Putamen (tissue), 1 donor: ENCODE results near the gene CR1.
"Not testable (repeated sequence)": the region's sequence is repeated elsewhere in the genome, so short reads cannot be mapped to it uniquely, and the experiment has no call there.

Source experiments
- DNase-seq: peaks from one replicate; pipeline ENCODE4 v3.0.0-alpha.2; 2016; ENCODE audit warnings: low spot score

The CR1 gene

GRCh38 chr1:207644166-207644851 is 148.4 kb downstream of the CR1 start:
- no peak for DNase-seq

GRCh38 chr1:207644852-207645634 is 149.1 kb downstream of the CR1 start, which contains the start of gene CR1L:
Gene CR1L, plus strand, starts transcription at chr1:207645133. Its CDS starts 101 bp downstream, at chr1:207645234.
- DNase-seq, result peak; percentile 62

- no peak for DNase-seq
Observed at GRCh38 chr1:207645635-207646081, 149.7 kb downstream of the CR1 start.

- no peak for DNase-seq
Observed at GRCh38 chr1:207646171-207646570, 150.2 kb downstream of the CR1 start.

GRCh38 chr1:207646944-207647579 is 151.1 kb downstream of the CR1 start:
- no peak for DNase-seq

GRCh38 chr1:207647671-207648333 is 151.8 kb downstream of the CR1 start:
- DNase-seq, result no peak

- no peak for DNase-seq
Observed at GRCh38 chr1:207648334-207649209, 152.6 kb downstream of the CR1 start.

- no peak for DNase-seq
Observed at GRCh38 chr1:207649210-207649753, 153.3 kb downstream of the CR1 start.

- DNase-seq, result no peak
Observed at GRCh38 chr1:207649865-207650580, 154.1 kb downstream of the CR1 start.

- DNase-seq, result no peak
Observed at GRCh38 chr1:207651583-207651982, 155.6 kb downstream of the CR1 start.

- no peak for DNase-seq
Observed at GRCh38 chr1:207654320-207654719, 158.4 kb downstream of the CR1 start.

- DNase-seq, result no peak
Observed at GRCh38 chr1:207658408-207658807, 162.5 kb downstream of the CR1 start.

GRCh38 chr1:207658904-207659485 is 163.0 kb downstream of the CR1 start:
- no peak for DNase-seq

GRCh38 chr1:207659545-207660153 is 163.7 kb downstream of the CR1 start:
- DNase-seq, result no peak

- not testable (repeated sequence) for DNase-seq
Observed at GRCh38 chr1:207661420-207661819, 165.5 kb downstream of the CR1 start.

- no peak for DNase-seq
Observed at GRCh38 chr1:207666342-207666741, 170.4 kb downstream of the CR1 start.

- no peak for DNase-seq
Observed at GRCh38 chr1:207669528-207670009, 173.6 kb downstream of the CR1 start.

- DNase-seq, result no peak
Observed at GRCh38 chr1:207670192-207670591, 174.2 kb downstream of the CR1 start.

GRCh38 chr1:207670997-207671396 is 175.0 kb downstream of the CR1 start:
- DNase-seq, result no peak
